HG03378 (cell line): ENCODE data around the gene AKT2.
"Not testable (repeated sequence)": the region's sequence is repeated elsewhere in the genome, so short reads cannot be mapped to it uniquely, and the experiment has no call there.

Source experiments
- ATAC-seq: cut with Tn5 transposase; IDR thresholded peaks from one replicate; pipeline ENCODE4 v1.9.1; 2021; ENCODE audit warnings: mild to moderate bottlenecking, moderate library complexity; ENCODE audit not compliant: unreplicated experiment

Gene AKT2

DNA sequence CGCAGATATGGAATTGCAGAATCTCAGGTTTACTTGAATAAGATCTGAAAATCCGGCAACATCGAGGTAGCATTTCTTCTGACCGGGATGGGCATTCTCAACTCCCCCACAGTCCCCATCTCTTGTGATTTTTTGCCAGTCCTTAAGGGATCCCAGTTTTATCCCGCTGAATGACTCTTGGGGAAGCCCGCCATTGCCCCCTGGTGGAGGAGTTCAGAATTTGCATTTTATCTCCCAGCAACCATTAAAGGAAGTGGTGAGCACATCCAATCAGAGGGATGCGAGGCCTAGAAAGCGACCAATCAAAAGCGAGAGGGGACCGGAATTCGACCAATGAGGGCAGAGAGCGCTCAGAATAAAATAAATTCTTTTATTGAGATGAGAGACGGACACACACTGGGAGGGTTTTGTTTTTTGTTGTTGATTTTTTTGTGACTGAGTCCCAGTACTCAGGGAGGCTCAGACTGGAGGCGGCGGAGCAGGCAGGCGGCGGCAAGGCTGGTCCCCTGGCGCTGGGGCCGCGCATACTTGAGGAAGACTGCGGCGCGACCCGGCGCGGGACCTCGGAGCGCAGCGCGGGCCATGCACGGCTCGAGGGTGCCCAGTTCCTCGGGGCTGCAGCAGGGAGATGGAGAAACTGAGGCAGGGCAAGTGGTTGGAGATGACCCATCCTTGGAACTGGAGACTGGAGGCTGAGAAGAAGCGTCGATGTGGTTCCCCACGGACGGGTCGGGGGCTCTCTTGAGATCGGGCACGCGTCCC is 63.1 kb downstream of the AKT2 start:
- ATAC-seq, result no peak

- ATAC-seq, result no peak
Measured at GRCh38 chr19:40220674-40221073, 64.5 kb downstream of the AKT2 start.

- no peak for ATAC-seq
Measured at GRCh38 chr19:40219721-40220276, 65.3 kb downstream of the AKT2 start.

- not testable (repeated sequence) for ATAC-seq
Measured at GRCh38 chr19:40219029-40219428, 66.1 kb downstream of the AKT2 start.

- ATAC-seq, result no peak
Measured at GRCh38 chr19:40217934-40218890, 66.9 kb downstream of the AKT2 start, which contains the start of gene TTC9B. TTC9B (minus strand) TSS chr19:40218384; CDS start chr19:40218381, 3 bp downstream.

DNA sequence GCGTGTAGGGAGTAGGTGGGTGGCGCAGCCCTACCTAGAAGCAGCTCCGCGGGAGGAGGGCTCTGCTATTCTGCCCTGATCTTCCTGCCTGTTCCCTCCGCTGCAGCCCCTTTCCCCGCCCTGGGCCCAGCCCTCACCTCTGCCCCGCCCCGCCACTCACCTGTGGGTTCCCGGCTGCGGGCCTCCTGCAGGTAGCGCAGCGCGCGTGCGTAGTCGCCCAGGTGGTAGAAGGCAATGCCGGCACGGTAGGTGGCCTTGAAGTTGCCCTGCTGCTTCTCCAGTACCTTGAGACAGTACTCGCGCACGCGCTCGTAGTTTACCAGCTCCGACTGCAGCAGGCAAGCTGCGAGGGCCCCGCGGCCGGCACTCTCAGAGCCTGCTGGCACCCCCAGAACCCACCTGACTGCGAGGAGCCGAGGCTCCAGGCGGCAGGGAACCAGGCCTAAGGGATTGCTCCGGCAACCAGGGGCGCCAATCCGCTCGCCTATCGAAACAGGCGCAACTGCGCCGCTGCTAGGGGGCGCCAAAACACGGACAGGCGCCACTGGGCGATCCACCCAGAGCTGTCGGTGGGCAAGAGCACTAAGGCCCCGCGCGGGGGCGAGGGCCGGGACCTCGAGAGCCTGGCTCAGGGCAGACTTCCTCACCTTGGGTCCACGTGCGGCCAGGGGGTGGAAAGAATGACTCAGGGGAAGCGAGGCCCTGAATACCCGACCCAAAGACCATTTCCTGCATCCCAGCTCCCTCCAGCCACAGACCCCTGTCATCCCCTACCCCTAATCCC is 67.9 kb downstream of the AKT2 start:
- ATAC-seq, result no peak

- ATAC-seq, result no peak
Measured at GRCh38 chr19:40216777-40217026, 68.4 kb downstream of the AKT2 start.

- no peak for ATAC-seq
Measured at GRCh38 chr19:40216013-40216776, 69.0 kb downstream of the AKT2 start.

- ATAC-seq, result no peak
Measured at GRCh38 chr19:40214936-40215335, 70.2 kb downstream of the AKT2 start.

DNA sequence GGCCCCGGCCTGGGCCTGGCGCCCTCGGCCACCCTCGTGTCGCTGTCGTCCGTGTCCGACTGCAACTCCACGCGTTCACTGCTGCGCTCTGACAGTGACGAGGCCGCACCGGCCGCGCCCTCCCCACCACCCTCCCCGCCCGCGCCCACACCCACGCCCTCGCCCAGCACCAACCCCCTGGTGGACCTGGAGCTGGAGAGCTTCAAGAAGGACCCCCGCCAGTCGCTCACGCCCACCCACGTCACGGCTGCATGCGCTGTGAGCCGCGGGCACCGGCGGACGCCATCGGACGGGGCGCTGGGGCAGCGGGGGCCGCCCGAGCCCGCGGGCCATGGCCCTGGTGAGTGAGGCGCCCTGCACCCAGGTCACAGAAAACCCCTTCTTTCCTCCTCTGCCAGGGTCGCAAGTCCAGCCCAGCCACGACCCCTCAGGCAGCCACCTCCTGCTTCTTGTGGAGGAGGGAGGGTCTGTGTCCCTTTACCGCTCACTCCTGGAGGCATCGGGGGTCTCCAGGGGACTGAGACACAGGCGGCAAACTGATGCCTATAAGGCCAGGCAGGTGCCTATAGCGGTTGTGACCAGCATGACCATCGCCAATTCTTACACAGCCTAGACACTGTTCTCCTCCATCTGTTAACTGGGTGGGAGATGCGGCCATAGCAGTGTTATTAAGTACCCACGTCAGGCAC is 71.1 kb downstream of the AKT2 start:
- ATAC-seq, result no peak

DNA sequence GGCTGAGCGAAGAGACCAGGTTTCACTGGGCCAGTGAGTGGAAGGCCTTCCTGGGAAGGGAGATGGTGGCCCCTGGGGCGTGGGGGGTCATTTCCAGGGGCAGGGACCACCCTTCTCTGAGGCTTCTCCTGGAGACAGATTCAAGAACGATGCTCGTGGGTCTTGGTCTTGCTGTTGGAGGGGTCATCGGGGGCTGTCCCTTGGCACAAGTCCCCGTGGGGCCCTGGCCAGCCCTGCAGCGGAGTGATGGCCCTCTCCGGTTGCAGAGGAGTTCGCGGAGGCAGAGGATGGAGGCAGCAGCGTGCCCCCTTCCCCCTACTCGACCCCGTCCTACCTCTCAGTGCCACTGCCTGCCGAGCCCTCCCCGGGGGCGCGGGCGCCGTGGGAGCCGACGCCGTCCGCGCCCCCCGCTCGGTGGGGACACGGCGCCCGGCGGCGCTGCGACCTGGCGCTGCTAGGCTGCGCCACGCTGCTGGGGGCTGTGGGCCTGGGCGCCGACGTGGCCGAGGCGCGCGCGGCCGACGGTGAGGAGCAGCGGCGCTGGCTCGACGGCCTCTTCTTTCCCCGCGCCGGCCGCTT is 71.8 kb downstream of the AKT2 start:
- ATAC-seq, result no peak

GRCh38 chr19:40210889-40211288 is 74.3 kb downstream of the AKT2 start:
- ATAC-seq, result no peak

DNA sequence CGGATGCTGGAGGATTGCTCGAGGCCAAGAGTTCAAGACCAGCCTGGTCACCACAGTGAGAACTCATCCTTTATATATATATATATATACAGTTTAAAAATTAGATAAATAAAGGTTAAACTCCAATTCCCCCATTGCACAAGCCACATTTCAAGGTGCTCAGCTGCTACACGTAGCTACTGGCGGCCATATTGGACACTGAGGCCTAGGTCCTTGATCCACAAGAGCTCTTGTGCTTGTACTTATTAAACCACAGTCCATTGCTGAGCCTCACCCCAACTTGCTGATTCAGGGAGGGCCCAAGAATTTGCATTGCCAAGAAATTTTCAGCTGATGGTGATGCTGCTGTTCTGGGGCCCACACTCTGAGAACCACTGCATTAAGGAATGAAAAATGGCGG is 76.5 kb downstream of the AKT2 start:
- ATAC-seq, result no peak

GRCh38 chr19:40205760-40206159 is 79.4 kb downstream of the AKT2 start:
- no peak for ATAC-seq

DNA sequence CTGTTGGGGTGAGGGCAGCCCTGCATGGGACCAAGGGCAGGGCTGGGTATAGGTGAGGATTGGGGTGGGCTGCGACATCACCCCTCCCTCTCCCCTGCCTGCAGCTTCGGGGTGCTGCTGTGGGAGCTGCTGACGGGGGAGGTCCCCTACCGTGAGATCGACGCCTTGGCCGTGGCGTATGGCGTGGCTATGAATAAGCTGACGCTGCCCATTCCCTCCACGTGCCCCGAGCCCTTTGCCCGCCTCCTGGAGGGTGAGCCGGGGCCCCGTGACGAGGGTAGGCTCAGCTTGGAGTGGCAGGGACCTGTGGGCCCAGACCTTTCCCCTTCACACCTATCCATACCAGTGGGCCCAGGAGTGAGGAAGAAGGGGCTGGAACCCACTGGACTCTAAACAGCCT is 80.8 kb downstream of the AKT2 start:
- ATAC-seq, result no peak

DNA sequence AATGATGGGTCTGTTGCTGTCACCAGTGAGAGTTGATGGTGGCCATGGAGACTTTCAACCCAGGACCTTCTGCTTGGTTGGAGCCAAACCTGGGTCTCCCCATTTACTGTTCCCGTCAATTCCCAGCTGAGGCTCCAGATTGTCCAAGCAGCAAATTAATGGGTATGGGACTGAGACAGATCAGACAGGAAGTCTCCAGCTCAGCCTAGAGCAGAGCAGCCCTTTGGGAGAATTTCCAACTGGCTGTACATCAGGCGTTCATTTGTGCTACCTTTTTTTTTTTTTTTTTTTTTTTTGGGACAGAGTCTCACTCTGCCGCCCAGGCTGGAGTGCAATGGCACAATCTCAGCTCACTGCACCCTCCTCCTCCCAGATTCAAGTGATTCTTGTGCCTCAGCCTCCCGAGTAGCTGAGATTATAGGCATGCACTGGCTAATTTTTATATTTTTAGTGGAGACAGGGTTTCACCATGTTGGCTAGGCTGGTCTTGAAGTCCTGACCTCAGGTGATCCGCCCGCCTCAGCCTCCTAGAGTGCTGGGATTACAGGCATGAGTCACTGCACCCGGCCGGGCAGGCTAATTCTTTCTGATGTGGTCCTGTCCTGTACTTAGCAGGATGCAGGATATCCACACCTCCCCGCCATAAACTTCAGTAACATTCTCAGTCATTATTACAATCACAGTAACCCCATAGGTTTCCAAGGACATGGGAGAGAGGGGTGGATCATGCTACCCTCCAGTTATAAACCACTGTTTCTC is 84.6 kb downstream of the AKT2 start:
- no peak for ATAC-seq

DNA sequence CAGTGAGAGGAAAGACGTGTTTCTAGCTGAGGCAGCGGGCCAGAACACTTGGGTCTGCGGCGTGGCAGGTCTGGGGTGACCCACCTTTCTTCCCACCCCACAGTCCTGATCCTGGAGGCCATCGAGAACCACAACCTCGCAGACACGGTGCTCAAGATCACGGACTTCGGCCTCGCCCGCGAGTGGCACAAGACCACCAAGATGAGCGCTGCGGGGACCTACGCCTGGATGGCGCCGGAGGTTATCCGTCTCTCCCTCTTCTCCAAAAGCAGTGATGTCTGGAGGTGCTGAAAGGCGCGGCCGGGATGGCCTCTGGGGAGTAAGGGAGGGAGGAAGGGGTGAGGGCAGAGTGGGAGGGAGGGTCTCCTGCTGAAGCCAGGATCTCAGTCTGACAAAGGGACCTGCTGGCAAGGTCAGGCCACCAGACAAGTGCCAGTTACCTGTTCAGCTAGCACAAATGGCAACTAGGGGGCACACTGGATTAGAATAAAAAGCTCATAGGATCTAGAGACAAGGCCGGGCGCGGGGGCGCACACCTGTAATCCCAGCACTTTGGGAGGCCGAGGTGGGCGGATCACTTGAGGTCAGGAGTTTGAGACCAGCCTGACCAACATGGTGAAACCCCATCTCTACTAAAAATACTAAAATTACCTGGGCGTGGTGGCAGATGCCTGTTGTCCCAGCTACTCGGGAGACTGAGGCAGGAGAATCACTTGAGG is 86.7 kb downstream of the AKT2 start:
- no peak for ATAC-seq

- no peak for ATAC-seq
Measured at GRCh38 chr19:40193587-40193849, 91.6 kb downstream of the AKT2 start.
